ENCODE data around the gene EID1. TPM values are rescaled to one million over a fixed set of nuclear protein-coding genes. Genes with fewer than 3 reads are reported as not detected.
A peak's percentile ranks its signal among the peaks of the same experiment; 100 is the strongest.

Gene EID1
- total RNA-seq, 1 experiment from 2014 or later = 104 TPM

DNA sequence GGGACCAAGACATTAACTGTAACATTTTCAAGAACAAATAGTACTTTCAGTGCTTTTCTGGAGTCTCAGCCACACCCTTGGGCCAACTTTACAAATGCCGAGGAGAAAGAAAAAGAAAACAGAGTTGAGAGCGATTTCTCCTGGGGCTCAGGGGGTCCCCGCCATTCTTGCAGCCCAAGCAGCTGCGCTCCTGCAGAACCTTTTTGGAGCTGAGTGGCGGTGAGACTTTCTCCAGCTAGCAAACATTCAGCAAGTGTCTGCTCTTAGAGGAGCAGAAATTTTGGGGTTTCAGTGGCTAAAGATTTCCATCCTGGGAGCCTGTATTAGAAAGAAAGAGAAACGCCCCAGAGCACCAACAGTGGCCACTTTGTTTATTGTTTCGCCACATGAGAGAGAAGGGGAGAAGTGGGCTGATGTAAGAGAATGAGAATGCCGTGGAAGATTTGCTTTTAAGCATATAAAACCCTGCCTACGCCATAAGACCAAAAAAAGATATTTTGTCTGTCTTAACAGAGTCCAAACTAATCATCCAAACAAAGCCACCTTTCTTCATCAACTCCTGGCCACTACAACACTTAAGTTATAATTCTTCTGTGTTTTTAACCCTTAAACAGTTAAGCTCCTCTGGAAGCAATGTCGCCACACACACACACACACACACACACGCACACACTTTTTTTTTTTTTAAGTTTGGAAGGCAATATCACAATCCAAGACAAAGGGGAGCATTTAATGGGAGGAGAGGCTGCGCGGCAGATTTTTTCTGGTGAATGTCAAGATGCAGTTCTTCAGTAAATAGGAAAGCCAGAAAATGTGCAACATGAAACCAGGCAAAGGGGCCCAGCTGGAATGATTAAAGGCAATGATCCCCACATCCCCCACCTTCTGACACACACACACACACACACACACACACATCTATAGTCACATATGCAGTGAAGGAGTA is 19.2 kb downstream of the EID1 start:
- peak; percentile 43 for ATAC-seq
- no peak overlapping the region for H3K4me3 Mint-ChIP-seq
- ChIA-PET CTCF (interaction anchor here (1.0 to 1.2 kb wide), 3 partner anchors 67 to 79 kb away, joined by 3 to 5 read pairs (median 4); partner anchors contain the start of gene SHC4), POLR2A (interaction anchor here (0.5 to 1.1 kb wide), 3 partner anchors 15 to 251 kb away, joined by 3 to 4 read pairs (median 3); no protein-coding TSS in a partner anchor)
- DNase-seq (ENCODE audit: low spot score) = no peak
- no peaks in the 10 kb centered on the region for H3K36me3 Mint-ChIP-seq
- H3K4me1 Mint-ChIP-seq = peaks cover 17% of the 10 kb centered on the region
- peak overlapping the region; percentile 64; the same call in 1 of the 2 replicates for H3K27ac Mint-ChIP-seq
- TF ChIP-seq, protein P1, sequence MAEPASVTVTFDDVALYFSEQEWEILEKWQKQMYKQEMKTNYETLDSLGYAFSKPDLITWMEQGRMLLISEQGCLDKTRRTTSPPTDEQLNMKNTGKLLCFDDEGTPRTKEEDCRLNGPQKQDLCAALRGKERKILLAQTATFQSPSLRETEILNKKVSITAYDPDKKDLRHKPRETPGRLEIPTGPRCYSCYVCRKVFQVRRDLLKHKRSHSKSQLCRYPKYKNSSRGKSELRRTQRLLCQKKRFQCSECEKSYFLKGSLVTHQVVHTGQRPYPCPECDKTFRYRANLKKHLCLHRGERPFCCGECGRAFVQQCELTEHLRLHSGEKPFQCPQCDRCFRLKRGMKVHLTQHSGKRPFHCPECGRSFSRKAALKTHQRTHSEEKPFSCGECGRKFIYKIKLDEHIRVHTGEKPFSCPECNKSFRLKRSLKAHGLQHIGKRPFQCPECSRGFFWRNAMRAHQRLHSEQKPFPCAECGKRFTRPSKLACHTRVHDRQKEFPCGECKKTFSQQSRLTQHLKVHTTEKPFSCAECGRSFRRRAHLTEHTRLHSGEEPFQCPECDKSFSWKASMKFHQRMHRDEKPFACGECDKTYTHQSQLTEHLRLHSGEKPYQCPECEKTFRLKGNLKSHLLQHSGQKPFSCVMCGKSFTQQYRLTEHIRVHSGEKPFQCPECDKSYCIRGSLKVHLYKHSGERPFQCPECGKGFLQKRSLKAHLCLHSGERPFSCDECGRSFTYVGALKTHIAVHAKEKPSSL (CRISPR knock-in tag; conservative IDR thresholded peaks at IDR 0.05) = no peak
- TF ChIP-seq, protein P2, sequence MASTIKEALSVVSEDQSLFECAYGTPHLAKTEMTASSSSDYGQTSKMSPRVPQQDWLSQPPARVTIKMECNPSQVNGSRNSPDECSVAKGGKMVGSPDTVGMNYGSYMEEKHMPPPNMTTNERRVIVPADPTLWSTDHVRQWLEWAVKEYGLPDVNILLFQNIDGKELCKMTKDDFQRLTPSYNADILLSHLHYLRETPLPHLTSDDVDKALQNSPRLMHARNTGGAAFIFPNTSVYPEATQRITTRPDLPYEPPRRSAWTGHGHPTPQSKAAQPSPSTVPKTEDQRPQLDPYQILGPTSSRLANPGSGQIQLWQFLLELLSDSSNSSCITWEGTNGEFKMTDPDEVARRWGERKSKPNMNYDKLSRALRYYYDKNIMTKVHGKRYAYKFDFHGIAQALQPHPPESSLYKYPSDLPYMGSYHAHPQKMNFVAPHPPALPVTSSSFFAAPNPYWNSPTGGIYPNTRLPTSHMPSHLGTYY (CRISPR knock-in tag; IDR thresholded peaks at IDR 0.05) = no peak
- TF ChIP-seq, protein P3, sequence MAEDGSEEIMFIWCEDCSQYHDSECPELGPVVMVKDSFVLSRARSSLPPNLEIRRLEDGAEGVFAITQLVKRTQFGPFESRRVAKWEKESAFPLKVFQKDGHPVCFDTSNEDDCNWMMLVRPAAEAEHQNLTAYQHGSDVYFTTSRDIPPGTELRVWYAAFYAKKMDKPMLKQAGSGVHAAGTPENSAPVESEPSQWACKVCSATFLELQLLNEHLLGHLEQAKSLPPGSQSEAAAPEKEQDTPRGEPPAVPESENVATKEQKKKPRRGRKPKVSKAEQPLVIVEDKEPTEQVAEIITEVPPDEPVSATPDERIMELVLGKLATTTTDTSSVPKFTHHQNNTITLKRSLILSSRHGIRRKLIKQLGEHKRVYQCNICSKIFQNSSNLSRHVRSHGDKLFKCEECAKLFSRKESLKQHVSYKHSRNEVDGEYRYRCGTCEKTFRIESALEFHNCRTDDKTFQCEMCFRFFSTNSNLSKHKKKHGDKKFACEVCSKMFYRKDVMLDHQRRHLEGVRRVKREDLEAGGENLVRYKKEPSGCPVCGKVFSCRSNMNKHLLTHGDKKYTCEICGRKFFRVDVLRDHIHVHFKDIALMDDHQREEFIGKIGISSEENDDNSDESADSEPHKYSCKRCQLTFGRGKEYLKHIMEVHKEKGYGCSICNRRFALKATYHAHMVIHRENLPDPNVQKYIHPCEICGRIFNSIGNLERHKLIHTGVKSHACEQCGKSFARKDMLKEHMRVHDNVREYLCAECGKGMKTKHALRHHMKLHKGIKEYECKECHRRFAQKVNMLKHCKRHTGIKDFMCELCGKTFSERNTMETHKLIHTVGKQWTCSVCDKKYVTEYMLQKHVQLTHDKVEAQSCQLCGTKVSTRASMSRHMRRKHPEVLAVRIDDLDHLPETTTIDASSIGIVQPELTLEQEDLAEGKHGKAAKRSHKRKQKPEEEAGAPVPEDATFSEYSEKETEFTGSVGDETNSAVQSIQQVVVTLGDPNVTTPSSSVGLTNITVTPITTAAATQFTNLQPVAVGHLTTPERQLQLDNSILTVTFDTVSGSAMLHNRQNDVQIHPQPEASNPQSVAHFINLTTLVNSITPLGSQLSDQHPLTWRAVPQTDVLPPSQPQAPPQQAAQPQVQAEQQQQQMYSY (CRISPR knock-in tag; IDR thresholded peaks at IDR 0.05) = no peak
- 0 out of 2 replicates have a peak, but pooled peaks have one; percentile 22 for TF ChIP-seq GABPB1 (CRISPR knock-in tag; IDR thresholded peaks at IDR 0.05)
- TF ChIP-seq, protein P4, sequence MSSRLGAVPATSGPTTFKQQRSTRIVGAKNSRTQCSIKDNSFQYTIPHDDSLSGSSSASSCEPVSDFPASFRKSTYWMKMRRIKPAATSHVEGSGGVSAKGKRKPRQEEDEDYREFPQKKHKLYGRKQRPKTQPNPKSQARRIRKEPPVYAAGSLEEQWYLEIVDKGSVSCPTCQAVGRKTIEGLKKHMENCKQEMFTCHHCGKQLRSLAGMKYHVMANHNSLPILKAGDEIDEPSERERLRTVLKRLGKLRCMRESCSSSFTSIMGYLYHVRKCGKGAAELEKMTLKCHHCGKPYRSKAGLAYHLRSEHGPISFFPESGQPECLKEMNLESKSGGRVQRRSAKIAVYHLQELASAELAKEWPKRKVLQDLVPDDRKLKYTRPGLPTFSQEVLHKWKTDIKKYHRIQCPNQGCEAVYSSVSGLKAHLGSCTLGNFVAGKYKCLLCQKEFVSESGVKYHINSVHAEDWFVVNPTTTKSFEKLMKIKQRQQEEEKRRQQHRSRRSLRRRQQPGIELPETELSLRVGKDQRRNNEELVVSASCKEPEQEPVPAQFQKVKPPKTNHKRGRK (CRISPR knock-in tag; IDR thresholded peaks at IDR 0.05; ENCODE audit: borderline replicate concordance) = no peak
- no peaks in the 10 kb centered on the region for H3K27me3 Mint-ChIP-seq (ENCODE audit: low read depth)
- no peaks in the 10 kb centered on the region for H3K9me3 Mint-ChIP-seq

DNA sequence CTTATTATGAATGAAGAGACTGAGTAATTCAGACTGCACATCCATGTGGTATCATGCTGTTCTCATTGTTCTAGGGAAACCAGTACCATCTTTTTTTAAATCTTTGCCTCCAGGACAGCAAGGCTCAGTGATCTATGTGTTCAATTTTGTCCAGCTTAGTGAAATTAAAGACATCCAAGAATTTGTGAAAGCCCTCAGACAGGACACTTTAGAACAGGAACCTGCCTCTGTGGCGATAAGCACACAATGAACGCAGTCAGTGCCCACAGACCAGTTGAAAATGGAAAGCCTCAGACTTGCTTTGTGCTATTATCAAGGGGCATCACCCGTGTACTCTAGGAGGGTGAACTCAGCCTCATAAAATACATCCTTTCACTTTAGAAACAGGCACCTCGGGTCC is 20.1 kb downstream of the EID1 start:
- ChIA-PET CTCF (interaction anchor here (0.7 kb wide), 1 partner anchor 78 kb away, joined by 3 read pairs; no protein-coding TSS in a partner anchor), POLR2A (no interaction called here)
- Mint-ChIP-seq H3K27ac (no peak overlapping the region; the same call in 1 of the 2 replicates), H3K9me3 (no peaks in the 10 kb centered on the region), H3K36me3 (no peaks in the 10 kb centered on the region), H3K27me3 (ENCODE audit: low read depth) (no peaks in the 10 kb centered on the region), H3K4me1 (peaks cover 17% of the 10 kb centered on the region), H3K4me3 (no peak overlapping the region)
- no peak for ATAC-seq
- no peak for DNase-seq (ENCODE audit: low spot score)
- TF ChIP-seq, protein P5, sequence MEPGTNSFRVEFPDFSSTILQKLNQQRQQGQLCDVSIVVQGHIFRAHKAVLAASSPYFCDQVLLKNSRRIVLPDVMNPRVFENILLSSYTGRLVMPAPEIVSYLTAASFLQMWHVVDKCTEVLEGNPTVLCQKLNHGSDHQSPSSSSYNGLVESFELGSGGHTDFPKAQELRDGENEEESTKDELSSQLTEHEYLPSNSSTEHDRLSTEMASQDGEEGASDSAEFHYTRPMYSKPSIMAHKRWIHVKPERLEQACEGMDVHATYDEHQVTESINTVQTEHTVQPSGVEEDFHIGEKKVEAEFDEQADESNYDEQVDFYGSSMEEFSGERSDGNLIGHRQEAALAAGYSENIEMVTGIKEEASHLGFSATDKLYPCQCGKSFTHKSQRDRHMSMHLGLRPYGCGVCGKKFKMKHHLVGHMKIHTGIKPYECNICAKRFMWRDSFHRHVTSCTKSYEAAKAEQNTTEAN (CRISPR knock-in tag; IDR thresholded peaks at IDR 0.05) = no peak
- no peak for TF ChIP-seq ZNF232 (CRISPR knock-in tag; IDR thresholded peaks at IDR 0.05)
- TF ChIP-seq CREB1 (CRISPR knock-in tag; IDR thresholded peaks at IDR 0.05) = no peak
- TF ChIP-seq NR1H2 (CRISPR knock-in tag; IDR thresholded peaks at IDR 0.05) = no peak
- TF ChIP-seq, protein P6, sequence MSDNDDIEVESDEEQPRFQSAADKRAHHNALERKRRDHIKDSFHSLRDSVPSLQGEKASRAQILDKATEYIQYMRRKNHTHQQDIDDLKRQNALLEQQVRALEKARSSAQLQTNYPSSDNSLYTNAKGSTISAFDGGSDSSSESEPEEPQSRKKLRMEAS (CRISPR knock-in tag; IDR thresholded peaks at IDR 0.05) = no peak
- TF ChIP-seq, protein P7, sequence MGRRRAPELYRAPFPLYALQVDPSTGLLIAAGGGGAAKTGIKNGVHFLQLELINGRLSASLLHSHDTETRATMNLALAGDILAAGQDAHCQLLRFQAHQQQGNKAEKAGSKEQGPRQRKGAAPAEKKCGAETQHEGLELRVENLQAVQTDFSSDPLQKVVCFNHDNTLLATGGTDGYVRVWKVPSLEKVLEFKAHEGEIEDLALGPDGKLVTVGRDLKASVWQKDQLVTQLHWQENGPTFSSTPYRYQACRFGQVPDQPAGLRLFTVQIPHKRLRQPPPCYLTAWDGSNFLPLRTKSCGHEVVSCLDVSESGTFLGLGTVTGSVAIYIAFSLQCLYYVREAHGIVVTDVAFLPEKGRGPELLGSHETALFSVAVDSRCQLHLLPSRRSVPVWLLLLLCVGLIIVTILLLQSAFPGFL (CRISPR knock-in tag; IDR thresholded peaks at IDR 0.05; ENCODE audit: borderline replicate concordance) = no peak
- TF ChIP-seq SMAD3 (CRISPR knock-in tag; IDR thresholded peaks at IDR 0.05; ENCODE audit: borderline replicate concordance) = no peak
- TF ChIP-seq, protein P8, sequence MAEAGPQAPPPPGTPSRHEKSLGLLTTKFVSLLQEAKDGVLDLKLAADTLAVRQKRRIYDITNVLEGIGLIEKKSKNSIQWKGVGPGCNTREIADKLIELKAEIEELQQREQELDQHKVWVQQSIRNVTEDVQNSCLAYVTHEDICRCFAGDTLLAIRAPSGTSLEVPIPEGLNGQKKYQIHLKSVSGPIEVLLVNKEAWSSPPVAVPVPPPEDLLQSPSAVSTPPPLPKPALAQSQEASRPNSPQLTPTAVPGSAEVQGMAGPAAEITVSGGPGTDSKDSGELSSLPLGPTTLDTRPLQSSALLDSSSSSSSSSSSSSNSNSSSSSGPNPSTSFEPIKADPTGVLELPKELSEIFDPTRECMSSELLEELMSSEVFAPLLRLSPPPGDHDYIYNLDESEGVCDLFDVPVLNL (CRISPR knock-in tag; IDR thresholded peaks at IDR 0.05; ENCODE audit: borderline replicate concordance, low read depth) = no peak
- TF ChIP-seq NFE2L1 (CRISPR knock-in tag; IDR thresholded peaks at IDR 0.05) = no peak
- no peak for TF ChIP-seq ZNF219 (CRISPR knock-in tag; IDR thresholded peaks at IDR 0.05; ENCODE audit: borderline replicate concordance)
- TF ChIP-seq SOX15 (CRISPR knock-in tag; IDR thresholded peaks at IDR 0.05) = no peak
- no peak for TF ChIP-seq FOXK1 (CRISPR knock-in tag; IDR thresholded peaks at IDR 0.05)
- TF ChIP-seq ZNF416 (CRISPR knock-in tag; IDR thresholded peaks at IDR 0.05) = no peak

Data from WTC11 (cell line).